ENCODE data around the gene SCARB1. TPM values are rescaled to one million over a fixed set of nuclear protein-coding genes. Genes with fewer than 3 reads are reported as not detected.
A peak's percentile ranks its signal among the peaks of the same experiment; 100 is the strongest.

Gene SCARB1
- total and polyA plus RNA-seq, 2 of the 13 experiments (the other 11 are each of a cell fraction or from before 2014, with no cell fraction given) = 63.4 to 160 TPM

GRCh38 chr12:124874188-124874587, 10.5 kb upstream of the SCARB1 start:
- ChIA-PET POLR2A (no interaction called here), CTCF (ENCODE audit: low intra/inter-chr PET ratio, low total read pairs) (no interaction called here)
- TF ChIP-seq CHD4 (IDR thresholded peaks at IDR 0.05; ENCODE audit: borderline replicate concordance, low read length) = 0 out of 2 replicates have a peak, but pooled peaks have one; percentile 40
- no peak for TF ChIP-seq ZBTB40 (IDR thresholded peaks at IDR 0.05)
- no peak for TF ChIP-seq ZBTB40 (CRISPR knock-in tag; IDR thresholded peaks at IDR 0.05)
- TF ChIP-seq ZNF629 (CRISPR knock-in tag; conservative IDR thresholded peaks at IDR 0.05) = peak; percentile 92
- 0 out of 2 replicates have a peak, but pooled peaks have one; percentile 20 for TF ChIP-seq ZMYM3 (CRISPR knock-in tag; IDR thresholded peaks at IDR 0.05)
- 0 out of 2 replicates have a peak, but pooled peaks have one; percentile 47 for TF ChIP-seq KDM1A (CRISPR knock-in tag; IDR thresholded peaks at IDR 0.05)
- no peaks in the 10 kb centered on the region for H3K27me3 ChIP-seq (ENCODE audit: control insufficient read depth in 1 of 2, insufficient read depth in 2 of 2, low read length in 2 of 2)
- peaks cover 84% of the 10 kb centered on the region for H3K4me1 ChIP-seq (ENCODE audit: insufficient read depth, low read length)
- H3K4me2 ChIP-seq (ENCODE audit: low read depth, low read length) = no peak overlapping the region
- 89% methylated on average over 4 of the region's 4 CpGs for WGBS (ENCODE audit: low lambda C conversion rate)
- FAIRE-seq (no peak), ATAC-seq (no peak), DNase-seq (ENCODE audit: low spot score) (no peak)
- intact Hi-C loops (cut with micrococcal nuclease; ENCODE audit: unreplicated experiment) (no loop called here), in situ Hi-C loops (cut with HindIII; ENCODE audit: extremely low pct_ligation_motif_present, low pct_unique_long_range_greater_than_20kb) (no loop called here)
- H3K79me2 ChIP-seq (ENCODE audit: insufficient read depth, low read length) = no peaks in the 10 kb centered on the region
- H3K36me3 ChIP-seq (replicated peaks in 1 of 2; ENCODE audit: control insufficient read depth in 1 of 2, insufficient read depth in 2 of 2, low read length in 2 of 2) = no peaks in the 10 kb centered on the region
- H3K9ac ChIP-seq (ENCODE audit: insufficient read depth, low read depth, low read length) = no peak overlapping the region
- no peak overlapping the region for H3K27ac ChIP-seq (ENCODE audit: extremely low read length, insufficient read depth, low read length)
- H3K4me3 ChIP-seq (replicated peaks in 1 of 3; ENCODE audit: insufficient read depth in 1 of 3, low read depth in 2 of 3, low read length in 3 of 3) = no peak overlapping the region
- no TSS peak for BruUV-seq (replicated peaks)
- no peak overlapping the region for H2AFZ ChIP-seq (ENCODE audit: low read length)
- no peaks in the 10 kb centered on the region for H3K9me3 ChIP-seq (ENCODE audit: low read length)
- no peaks in the 10 kb centered on the region for H4K20me1 ChIP-seq (ENCODE audit: insufficient read depth, low read length)
